Thyroid gland (tissue), 4 donors: ENCODE results near the gene BAD. TPM values are rescaled to one million over a fixed set of nuclear protein-coding genes. Genes with fewer than 3 reads are reported as not detected.

Source experiments
- DNase-seq, 2 donors: peaks; one replicate each; pipeline ENCODE4 v3.0.0-alpha.2; 2019
- H3K27ac ChIP-seq, 3 donors: fragments of 200-600 bp; sonication (generic); 1 replicate in 2 of 3; 2 replicates in 1 of 3; pipeline ENCODE4 v1.5.1; 2016 to 2019; ENCODE audit warnings: mild to moderate bottlenecking in 1 of 3, moderate library complexity in 1 of 3
- H3K27me3 ChIP-seq: fragments of 200-600 bp; sonication (generic); one replicate; pipeline ENCODE4 v1.5.1; 2019
- H3K36me3 ChIP-seq, 2 donors: fragments of 200-600 bp; sonication (generic); one replicate each; pipeline ENCODE4 v1.5.1; 2016 to 2019
- H3K4me1 ChIP-seq, 2 donors: fragments of 200-600 bp; sonication (generic); one replicate each; pipeline ENCODE4 v1.5.1; 2017 to 2019
- H3K4me3 ChIP-seq, 3 donors: fragments of 200-600 bp; sonication (generic); replicated peaks in 1 of 3; 1 replicate in 2 of 3; 2 replicates in 1 of 3; pipeline ENCODE4 v1.5.1; 2016; ENCODE audit warnings: mild to moderate bottlenecking in 1 of 3
- H3K9me3 ChIP-seq: fragments of 200-600 bp; sonication (generic); one replicate; pipeline ENCODE4 v1.5.1; 2017
- POLR2A ChIP-seq, 2 donors: fragments of 450-650 bp; IDR thresholded peaks; one replicate each; pipeline ENCODE4 v1.6.1; 2017; ENCODE audit warnings: antibody characterized with exemption in 2 of 2, mild to moderate bottlenecking in 2 of 2, moderate library complexity in 1 of 2
- WGBS, 2 donors: methylation state at CpG; one replicate each; pipeline ENCODE4 v1.1.5; 2017; 5-methylcytosine and 5-hydroxymethylcytosine counted together
- intact Hi-C: fragments of 100-400 bp; cut with DNase I; formaldehyde crosslinking; loops from one replicate; pipeline ENCODE4 v1.15.1; 2023
- total RNA-seq, 4 donors: library from RNA; depleted of rRNA; stranded (reverse); fragments of >200 nt; gene quantifications; one replicate each; pipeline ENCODE4 v1.2.3, GENCODE V29; 2016
- TF ChIP-seq, protein P1 (sequence below), 6 experiments: fragments of 200-600 bp in 3 of 6; fragments of 450-650 bp in 3 of 6; sonication (generic) in 3 of 6; IDR thresholded peaks; one replicate each; pipeline ENCODE4 v1.5.1; 2016 to 2019; ENCODE audit warnings: antibody characterized with exemption in 6 of 6, mild to moderate bottlenecking in 2 of 6, inconsistent platforms in 1 of 6, moderate library complexity in 1 of 6

BAD gene
- total RNA-seq, 4 donors from 2014 or later = 79.0 to 239 (median 148) TPM

DNA sequence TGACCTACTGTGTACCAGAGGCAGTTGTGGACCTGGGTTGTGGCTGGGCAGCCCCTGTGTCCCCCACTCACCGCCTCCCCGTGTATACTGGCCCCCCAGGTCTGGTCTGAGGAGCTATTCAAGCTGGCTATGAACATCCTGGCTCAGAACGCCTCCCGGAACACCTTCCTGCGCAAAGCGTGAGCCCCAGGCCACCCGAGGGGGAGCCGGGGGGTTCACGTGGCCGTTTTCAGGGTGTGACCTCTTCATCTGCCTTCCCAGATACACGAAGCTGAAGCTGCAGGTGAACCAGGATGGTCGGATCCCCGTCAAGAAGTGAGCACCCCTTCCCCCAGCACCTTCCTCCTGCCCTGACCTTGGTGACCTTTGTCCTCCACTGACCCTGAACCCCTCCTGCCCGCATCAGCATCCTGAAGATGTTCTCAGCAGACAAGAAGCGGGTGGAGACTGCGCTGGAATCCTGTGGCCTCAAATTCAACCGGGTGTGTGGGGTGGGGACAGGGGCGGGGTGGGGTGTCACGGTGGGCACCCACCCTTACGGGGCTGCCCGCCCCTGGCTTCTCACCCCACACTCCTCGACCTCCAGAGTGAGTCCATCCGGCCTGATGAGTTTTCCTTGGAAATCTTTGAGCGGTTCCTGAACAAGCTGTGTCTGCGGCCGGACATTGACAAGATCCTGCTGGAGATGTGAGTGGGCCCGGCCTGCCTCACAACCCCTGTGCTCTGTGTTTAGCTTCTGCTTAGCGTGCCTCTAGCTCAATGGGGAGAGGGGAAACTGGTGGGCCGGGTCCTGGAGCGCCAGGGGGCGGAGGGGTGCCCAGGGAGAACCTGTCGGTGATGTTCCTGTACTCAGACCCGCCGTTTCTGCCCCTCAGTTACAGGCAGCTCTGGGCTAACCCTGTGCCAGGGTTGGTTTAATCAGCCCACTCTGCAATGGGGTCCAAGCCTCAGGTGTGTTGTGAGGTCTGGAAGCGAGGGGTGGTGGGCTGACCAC lies 29.0 kb downstream of the BAD start:
- DNase-seq = no peak
- intact Hi-C loops = no loop called here
- Histone ChIP-seq H3K27ac (no peak overlapping the region), H3K9me3 (no peaks in the 10 kb centered on the region), H3K4me3 (no peak overlapping the region), H3K27me3 (no peaks in the 10 kb centered on the region), H3K36me3 (peaks cover 12 to 20% of the 10 kb centered on the region in 2 donors), H3K4me1 (peaks cover 22 to 25% of the 10 kb centered on the region in 2 donors)
- no peak for TF ChIP-seq POLR2A (IDR thresholded peaks at IDR 0.05)
- TF ChIP-seq, protein P1, sequence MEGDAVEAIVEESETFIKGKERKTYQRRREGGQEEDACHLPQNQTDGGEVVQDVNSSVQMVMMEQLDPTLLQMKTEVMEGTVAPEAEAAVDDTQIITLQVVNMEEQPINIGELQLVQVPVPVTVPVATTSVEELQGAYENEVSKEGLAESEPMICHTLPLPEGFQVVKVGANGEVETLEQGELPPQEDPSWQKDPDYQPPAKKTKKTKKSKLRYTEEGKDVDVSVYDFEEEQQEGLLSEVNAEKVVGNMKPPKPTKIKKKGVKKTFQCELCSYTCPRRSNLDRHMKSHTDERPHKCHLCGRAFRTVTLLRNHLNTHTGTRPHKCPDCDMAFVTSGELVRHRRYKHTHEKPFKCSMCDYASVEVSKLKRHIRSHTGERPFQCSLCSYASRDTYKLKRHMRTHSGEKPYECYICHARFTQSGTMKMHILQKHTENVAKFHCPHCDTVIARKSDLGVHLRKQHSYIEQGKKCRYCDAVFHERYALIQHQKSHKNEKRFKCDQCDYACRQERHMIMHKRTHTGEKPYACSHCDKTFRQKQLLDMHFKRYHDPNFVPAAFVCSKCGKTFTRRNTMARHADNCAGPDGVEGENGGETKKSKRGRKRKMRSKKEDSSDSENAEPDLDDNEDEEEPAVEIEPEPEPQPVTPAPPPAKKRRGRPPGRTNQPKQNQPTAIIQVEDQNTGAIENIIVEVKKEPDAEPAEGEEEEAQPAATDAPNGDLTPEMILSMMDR (IDR thresholded peaks at IDR 0.05) = no peak
- WGBS, 2 donors = 95 to 98% methylated on average over 29 to 30 of the region's 35 CpGs

DNA sequence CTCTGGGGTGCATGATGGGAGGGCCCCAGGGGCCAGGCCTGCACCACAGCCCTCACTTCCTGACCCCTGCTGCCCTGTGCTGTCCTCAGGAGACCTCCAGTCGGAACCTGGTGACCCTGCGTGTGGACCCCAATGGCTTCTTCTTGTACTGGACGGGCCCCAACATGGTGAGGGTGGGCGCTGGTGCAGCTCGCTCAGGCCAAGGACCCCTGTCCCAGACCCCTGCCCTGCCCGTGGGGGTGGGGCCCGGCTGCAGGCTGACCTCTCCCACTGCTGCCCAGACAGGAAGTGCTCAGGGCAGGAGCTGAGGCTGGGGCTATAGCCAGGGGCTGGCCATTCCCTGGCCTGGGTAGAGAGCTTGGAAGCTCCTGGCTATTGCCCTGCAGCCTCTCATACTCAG lies 30.1 kb downstream of the BAD start:
- no peaks in the 10 kb centered on the region for H3K27me3 ChIP-seq
- intact Hi-C loops = no loop called here
- H3K36me3 ChIP-seq = peaks cover 11 to 20% of the 10 kb centered on the region in 2 donors
- H3K27ac ChIP-seq = no peak overlapping the region
- no peak for DNase-seq
- peaks cover 25% of the 10 kb centered on the region in 2 donors for H3K4me1 ChIP-seq
- TF ChIP-seq, protein P1 (IDR thresholded peaks at IDR 0.05) = no peak
- TF ChIP-seq POLR2A (IDR thresholded peaks at IDR 0.05) = no peak
- 89 to 96% methylated on average over 6 to 7 of the region's 7 CpGs for WGBS, 2 donors
- no peaks in the 10 kb centered on the region for H3K9me3 ChIP-seq
- no peak overlapping the region for H3K4me3 ChIP-seq

DNA sequence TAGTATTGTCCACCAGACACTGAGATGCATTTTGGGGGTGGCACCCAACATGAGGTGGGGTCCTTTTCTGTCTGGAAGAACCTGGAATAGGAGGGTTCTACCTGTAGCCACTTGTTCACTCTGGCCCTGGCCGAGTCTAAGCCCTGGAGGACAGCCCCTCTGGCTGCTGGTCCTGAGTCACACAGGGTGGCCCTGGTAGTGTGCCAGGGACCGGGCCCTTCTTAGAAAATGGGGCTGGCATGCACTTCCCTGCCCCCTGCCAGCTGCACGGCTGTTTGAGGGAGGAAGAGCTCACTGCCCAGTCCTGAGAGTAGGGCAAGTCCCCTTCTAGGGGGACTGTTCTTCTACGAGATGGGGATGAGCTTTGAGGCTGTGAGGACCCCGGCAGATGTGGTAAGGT lies 31.0 kb downstream of the BAD start:
- DNase-seq = peak; percentile 45 to 54
- Histone ChIP-seq H3K27ac (no peak overlapping the region), H3K36me3 (peaks cover 4 to 12% of the 10 kb centered on the region in 2 donors), H3K27me3 (no peaks in the 10 kb centered on the region), H3K9me3 (no peaks in the 10 kb centered on the region), H3K4me1 (peaks cover 25% of the 10 kb centered on the region in 2 donors), H3K4me3 (no peak overlapping the region)
- 69 to 76% methylated on average over 4 to 5 of the region's 5 CpGs for WGBS, 2 donors
- intact Hi-C loops = no loop called here
- TF ChIP-seq POLR2A (IDR thresholded peaks at IDR 0.05) = no peak
- TF ChIP-seq, protein P1 (IDR thresholded peaks at IDR 0.05) = no peak

DNA sequence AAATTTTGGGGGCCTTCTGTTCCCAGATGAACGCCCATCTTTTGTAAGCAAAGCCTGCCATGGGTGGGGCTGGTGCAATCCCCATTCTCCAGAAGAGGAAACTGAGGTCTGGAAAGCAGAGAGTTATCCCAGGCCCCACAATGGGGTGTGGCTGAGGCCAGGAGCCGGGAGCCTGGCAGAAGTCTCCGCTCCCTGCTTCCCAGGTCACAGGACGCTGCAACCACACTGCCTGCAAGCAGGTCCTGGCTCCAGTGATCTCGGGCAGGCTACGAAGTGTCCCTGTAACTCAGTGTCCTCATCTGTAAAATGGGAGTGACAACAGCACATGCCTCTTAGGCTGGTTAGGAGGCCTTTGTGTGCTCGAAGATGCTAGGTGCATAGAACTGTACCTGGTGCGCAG lies 31.4 kb downstream of the BAD start:
- H3K4me1 ChIP-seq = peaks cover 25% of the 10 kb centered on the region in 2 donors
- H3K4me3 ChIP-seq = no peak overlapping the region
- H3K27me3 ChIP-seq = no peaks in the 10 kb centered on the region
- TF ChIP-seq, protein P1 (IDR thresholded peaks at IDR 0.05) = no peak
- TF ChIP-seq POLR2A (IDR thresholded peaks at IDR 0.05) = no peak
- 80 to 89% methylated on average over 3 to 8 of the region's 8 CpGs for WGBS, 2 donors
- intact Hi-C loops = no loop called here
- H3K27ac ChIP-seq = peak overlapping the region in 1 of 3 donors; percentile 36
- H3K36me3 ChIP-seq = peaks cover 0 to 9% of the 10 kb centered on the region in 2 donors
- no peaks in the 10 kb centered on the region for H3K9me3 ChIP-seq
- DNase-seq = no peak
